HG03520 (cell line): Measurements from ENCODE around the gene SF3B2.
"Not testable (repeated sequence)": the region's sequence is repeated elsewhere in the genome, so short reads cannot be mapped to it uniquely, and the experiment has no call there.

Source experiments
- ATAC-seq: cut with Tn5 transposase; IDR thresholded peaks from one replicate; pipeline ENCODE4 v1.9.1; 2021; ENCODE audit warnings: mild to moderate bottlenecking, moderate library complexity; ENCODE audit not compliant: unreplicated experiment

SF3B2 gene, protein sequence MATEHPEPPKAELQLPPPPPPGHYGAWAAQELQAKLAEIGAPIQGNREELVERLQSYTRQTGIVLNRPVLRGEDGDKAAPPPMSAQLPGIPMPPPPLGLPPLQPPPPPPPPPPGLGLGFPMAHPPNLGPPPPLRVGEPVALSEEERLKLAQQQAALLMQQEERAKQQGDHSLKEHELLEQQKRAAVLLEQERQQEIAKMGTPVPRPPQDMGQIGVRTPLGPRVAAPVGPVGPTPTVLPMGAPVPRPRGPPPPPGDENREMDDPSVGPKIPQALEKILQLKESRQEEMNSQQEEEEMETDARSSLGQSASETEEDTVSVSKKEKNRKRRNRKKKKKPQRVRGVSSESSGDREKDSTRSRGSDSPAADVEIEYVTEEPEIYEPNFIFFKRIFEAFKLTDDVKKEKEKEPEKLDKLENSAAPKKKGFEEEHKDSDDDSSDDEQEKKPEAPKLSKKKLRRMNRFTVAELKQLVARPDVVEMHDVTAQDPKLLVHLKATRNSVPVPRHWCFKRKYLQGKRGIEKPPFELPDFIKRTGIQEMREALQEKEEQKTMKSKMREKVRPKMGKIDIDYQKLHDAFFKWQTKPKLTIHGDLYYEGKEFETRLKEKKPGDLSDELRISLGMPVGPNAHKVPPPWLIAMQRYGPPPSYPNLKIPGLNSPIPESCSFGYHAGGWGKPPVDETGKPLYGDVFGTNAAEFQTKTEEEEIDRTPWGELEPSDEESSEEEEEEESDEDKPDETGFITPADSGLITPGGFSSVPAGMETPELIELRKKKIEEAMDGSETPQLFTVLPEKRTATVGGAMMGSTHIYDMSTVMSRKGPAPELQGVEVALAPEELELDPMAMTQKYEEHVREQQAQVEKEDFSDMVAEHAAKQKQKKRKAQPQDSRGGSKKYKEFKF

DNA sequence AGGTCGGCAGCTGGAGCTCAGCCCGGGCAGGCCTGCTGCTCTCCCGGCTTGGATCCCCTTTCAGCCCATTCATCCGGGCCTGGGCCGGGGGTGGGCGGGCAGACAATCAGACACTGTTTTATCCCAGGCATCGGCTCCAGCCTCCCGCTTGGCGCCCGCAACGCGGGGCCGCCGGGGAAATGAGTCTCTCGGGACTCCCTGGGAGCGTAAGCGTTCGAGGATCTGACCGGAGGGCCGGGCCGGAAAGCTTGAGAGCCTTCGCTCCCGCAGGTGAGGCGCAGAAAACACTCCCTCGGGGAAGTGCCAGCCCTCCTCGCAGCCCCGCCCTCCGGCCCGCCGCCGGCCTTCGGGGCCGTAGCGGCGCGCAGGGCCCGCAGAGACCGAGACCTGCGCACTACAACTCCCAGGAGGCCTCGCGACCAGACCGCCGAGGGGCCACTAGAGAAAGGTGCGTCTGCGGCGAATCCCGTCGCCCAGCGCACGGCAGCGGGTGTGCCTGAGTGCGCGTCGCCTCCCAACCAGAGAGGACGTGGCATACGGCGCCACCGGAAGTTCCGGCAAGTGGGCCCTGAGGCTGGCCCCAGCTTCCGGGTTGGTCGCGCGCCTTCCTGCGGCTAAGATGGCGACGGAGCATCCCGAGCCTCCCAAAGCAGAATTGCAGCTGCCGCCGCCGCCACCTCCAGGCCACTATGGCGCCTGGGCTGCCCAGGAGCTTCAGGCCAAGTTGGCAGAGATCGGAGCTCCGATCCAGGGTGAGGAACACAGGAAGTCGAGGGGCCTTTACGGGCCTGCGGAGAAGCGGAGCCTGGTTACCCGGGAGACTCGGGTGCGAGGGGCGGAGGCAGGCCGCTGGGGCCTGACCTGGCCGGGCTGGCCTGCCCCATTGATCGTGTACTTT is at the start of gene SF3B2:
SF3B2 (plus strand) TSS at position 599 of the 898 bp plus-strand sequence; CDS start at position 620, 21 bp downstream.
- peak; percentile 91 for ATAC-seq

GRCh38 chr11:66002648-66003225 is 49.4 kb upstream of the SF3B2 start:
- ATAC-seq, result peak; percentile 38

- ATAC-seq, result no peak
These were observed 48.9 kb upstream of the SF3B2 start for GRCh38 chr11:66003291-66003690.

DNA sequence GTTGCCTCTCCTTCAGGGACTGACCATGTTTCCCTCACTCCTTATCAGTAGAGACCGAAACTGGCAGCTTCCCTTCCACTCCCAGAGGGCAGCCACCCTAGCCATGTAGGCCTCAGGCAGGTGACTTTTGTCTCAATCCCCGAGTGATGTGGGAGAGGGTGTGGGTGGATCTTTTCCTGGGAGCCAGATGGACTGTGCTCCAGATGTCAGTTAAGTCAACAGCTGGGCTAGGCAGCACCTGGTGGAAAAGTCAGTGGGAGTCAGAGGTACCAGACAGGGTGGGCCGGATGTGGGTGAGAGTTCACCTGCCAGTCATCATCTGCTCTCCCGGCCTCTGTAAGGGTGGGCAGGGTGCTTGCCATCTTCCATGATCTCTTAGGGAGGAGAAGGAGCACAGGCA is 48.0 kb upstream of the SF3B2 start:
- ATAC-seq, result no peak

DNA sequence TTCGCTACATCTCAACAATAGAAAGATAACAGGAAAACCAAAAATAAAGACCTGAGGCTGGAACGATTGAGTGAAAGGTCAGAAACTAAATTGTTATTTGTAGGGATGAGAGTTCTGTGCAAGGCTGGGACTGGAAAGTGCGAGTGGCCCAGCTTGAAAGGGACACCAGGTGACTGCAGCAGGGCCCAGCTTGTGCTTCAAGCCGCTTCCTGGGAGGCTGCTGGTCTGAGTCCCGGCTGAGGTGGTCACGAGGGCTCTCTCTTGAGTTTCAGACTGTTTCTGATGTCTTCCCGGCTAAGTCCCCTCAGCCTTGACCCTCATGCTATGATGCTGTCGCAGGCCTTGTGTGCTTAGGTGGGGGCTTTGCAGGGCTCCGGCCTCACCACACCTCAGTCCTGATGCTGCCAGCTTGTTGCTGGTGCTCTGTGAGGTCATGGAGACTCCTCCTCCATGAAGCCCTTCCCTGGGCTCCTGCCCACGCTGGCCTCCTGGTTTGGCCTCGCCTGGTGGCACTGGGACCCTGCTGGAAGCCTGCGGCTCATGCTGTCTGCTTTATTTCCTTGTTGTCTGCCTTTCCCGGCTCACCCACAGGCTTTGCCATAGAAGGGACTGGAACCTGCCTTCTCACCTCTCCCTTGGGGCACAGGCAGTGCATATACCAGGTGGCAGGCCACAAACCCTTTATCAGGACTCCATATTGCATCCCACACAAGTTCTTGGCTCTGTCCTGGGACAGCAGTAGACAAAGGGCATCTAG is 45.9 kb upstream of the SF3B2 start:
- no peak for ATAC-seq

GRCh38 chr11:66006891-66007176 is 45.3 kb upstream of the SF3B2 start:
- ATAC-seq, result no peak

- ATAC-seq, result no peak
These were observed 44.9 kb upstream of the SF3B2 start for GRCh38 chr11:66007201-66007634.

DNA sequence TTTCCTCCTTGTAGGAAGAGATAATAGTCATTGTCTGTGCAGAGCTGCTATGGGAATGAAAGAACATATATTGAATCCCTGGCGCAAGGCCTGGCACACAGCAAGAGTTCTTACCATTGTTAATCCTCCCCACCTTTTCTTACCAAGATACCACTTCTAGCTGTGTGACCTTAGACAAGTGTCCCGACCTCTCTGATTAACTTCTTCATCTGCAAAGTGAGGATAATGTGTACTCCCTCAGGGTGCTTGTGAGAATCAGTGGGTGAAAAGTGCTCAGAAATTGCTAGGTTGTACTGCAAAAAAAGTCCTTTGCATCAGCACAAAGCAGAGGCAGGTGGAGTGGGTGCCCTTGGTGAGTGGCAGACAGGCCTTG is 44.1 kb upstream of the SF3B2 start:
- ATAC-seq, result no peak

- ATAC-seq, result no peak
These were observed 43.6 kb upstream of the SF3B2 start for GRCh38 chr11:66008468-66009101.

- ATAC-seq, result not testable (repeated sequence)
These were observed 42.1 kb upstream of the SF3B2 start for GRCh38 chr11:66010036-66010435.

GRCh38 chr11:66011239-66011784 is 40.9 kb upstream of the SF3B2 start:
- ATAC-seq, result no peak

DNA sequence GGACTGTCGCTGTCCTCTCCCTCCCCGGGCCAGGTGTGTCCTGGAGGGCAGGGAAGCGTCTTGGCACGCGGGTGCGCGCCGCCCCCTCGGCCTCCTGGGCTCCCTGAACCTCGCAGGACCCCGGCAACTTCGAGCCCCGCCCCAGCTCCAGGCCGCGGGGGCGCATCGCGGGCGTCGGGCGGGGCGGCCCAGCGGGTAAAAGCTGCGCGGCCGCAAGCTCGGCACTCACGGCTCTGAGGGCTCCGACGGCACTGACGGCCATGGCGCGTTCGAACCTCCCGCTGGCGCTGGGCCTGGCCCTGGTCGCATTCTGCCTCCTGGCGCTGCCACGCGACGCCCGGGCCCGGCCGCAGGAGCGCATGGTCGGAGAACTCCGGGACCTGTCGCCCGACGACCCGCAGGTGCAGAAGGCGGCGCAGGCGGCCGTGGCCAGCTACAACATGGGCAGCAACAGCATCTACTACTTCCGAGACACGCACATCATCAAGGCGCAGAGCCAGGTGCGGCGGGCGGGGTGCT is 40.3 kb upstream of the SF3B2 start, which contains the start of gene CST6:
CST6 (plus strand) TSS at position 224 of the 519 bp plus-strand sequence; CDS start at position 261, 37 bp downstream.
- no peak for ATAC-seq

DNA sequence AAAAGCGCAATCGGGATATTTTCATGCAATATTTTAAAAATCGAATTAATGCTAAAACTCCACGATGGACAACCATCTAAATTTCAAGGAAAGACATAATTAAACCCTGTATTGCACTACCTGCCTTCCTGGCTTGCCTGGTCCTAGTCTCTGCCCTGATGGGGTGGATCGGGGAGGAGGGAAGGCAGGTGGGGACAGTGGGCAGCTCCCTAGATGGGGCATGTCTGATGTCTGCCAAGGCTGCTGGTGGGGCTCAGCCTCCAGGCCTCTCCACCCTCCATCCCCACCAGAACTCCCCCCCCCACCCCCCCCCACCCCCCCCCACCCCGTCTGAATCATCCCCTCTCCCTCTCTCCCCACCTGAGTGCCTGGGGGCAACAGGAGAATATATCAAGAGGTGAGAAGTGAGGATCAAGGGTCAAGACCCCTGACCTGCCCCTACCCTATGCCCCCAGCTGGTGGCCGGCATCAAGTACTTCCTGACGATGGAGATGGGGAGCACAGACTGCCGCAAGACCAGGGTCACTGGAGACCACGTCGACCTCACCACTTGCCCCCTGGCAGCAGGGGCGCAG is 39.7 kb upstream of the SF3B2 start:
- ATAC-seq, result no peak

GRCh38 chr11:66012946-66013761 is 39.0 kb upstream of the SF3B2 start:
- no peak for ATAC-seq

DNA sequence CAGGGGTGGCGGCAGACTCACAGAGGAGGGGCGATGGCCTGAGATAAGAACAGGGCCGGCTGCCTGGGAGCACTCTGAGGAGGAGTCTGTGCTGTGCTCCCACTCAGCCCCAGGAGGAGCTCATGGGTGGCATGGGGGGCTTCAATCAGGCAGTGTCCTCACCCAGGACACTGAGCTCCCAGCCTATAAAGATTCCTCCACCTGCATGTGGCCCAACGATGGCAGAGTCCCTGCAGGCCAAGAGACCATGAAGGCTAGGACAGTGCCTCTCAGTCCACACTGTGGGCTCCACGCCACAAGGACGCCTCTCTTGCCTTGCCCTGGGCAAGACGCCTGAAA is 38.4 kb upstream of the SF3B2 start:
- ATAC-seq, result no peak

DNA sequence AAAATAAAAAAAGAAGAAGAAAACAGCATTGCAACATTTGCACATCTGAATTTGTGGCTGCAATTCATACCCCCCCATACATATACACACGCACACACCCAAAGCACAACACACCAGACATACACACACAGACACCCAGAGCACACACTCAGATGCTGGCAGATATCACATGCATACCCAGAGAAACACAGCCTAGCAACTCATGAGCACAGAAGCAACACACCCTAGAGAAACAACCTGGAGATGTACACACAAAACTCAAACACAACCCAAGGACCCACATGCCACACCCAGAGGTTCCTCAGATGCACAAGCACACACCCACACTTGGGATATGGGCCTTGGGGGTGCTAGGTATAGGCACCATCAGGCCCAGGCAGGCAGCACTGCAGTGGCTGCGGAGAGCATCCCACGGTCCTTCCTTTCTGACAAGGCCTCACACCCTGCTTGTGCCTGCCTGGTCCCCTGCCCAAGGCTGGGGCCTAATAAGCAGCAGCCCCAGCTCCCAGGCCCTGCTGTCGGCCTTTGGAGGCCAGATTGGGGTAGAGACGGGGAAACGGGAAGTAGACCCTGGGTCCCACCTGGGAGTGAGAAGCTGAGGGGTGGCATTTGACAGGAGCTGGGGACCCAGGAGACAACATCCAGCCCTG is 37.2 kb upstream of the SF3B2 start:
- ATAC-seq, result no peak

GRCh38 chr11:66015454-66015881 is 36.7 kb upstream of the SF3B2 start:
- ATAC-seq, result no peak
